Ishikawa (cell line): ENCODE results near the gene AATF.

Experiments
- CREB1 ChIP-seq: IDR thresholded peaks from 2 replicates; pipeline ENCODE4 v1.6.1; 2012; ENCODE audit warnings: low read depth
- EGR1 ChIP-seq: IDR thresholded peaks from 2 replicates; pipeline ENCODE4 v1.6.1; 2012
- EP300 ChIP-seq: IDR thresholded peaks from 2 replicates; pipeline ENCODE4 v1.6.1; 2012; ENCODE audit warnings: borderline replicate concordance
- FOXM1 ChIP-seq: IDR thresholded peaks from 2 replicates; pipeline ENCODE4 v1.6.1; 2012; ENCODE audit warnings: low read depth, borderline replicate concordance
- NFIC ChIP-seq: IDR thresholded peaks from 2 replicates; pipeline ENCODE4 v1.6.1; 2012
- TAF1 ChIP-seq: IDR thresholded peaks from 2 replicates; pipeline ENCODE4 v1.6.1; 2012; ENCODE audit warnings: low read depth, mild to moderate bottlenecking
- TCF12 ChIP-seq: IDR thresholded peaks from 2 replicates; pipeline ENCODE4 v1.6.1; 2012; ENCODE audit warnings: low read depth
- YY1 ChIP-seq: IDR thresholded peaks from 2 replicates; pipeline ENCODE4 v1.6.1; 2012; ENCODE audit warnings: low read depth
- TF ChIP-seq, protein P1 (sequence below): IDR thresholded peaks from 2 replicates; pipeline ENCODE4 v1.6.1; 2012
- TF ChIP-seq, protein P2 (sequence below): IDR thresholded peaks from 2 replicates; pipeline ENCODE4 v1.6.1; 2012
- TF ChIP-seq, protein P3 (sequence below): IDR thresholded peaks from 2 replicates; pipeline ENCODE4 v1.6.1; 2012; ENCODE audit warnings: low read depth, mild to moderate bottlenecking

DNA sequence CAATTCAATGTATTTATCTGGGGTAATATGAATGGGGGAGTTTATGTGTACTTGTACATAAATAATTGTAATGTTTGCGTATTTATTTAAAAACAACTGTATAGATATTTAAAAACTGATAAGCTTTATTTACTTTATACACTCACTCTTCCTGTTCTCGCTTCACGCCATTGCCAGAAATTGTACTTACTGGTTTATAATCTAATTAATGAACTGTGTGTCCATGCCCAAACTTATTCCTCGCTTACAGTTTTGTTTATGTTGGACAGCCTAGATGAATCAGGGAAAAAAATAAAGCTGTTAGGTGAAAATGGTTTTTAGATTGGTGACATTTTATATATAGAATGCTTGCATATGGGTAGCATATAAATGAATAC is 30.8 kb downstream of the AATF start:
- TF ChIP-seq, protein P1, sequence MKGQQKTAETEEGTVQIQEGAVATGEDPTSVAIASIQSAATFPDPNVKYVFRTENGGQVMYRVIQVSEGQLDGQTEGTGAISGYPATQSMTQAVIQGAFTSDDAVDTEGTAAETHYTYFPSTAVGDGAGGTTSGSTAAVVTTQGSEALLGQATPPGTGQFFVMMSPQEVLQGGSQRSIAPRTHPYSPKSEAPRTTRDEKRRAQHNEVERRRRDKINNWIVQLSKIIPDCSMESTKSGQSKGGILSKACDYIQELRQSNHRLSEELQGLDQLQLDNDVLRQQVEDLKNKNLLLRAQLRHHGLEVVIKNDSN, result no peak
- TF ChIP-seq, protein P2, sequence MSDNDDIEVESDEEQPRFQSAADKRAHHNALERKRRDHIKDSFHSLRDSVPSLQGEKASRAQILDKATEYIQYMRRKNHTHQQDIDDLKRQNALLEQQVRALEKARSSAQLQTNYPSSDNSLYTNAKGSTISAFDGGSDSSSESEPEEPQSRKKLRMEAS, result no peak
- TF ChIP-seq EP300, result no peak
- TF ChIP-seq NFIC, result no peak
- TF ChIP-seq TAF1, result no peak
- TF ChIP-seq YY1, result no peak
- TF ChIP-seq, protein P3, sequence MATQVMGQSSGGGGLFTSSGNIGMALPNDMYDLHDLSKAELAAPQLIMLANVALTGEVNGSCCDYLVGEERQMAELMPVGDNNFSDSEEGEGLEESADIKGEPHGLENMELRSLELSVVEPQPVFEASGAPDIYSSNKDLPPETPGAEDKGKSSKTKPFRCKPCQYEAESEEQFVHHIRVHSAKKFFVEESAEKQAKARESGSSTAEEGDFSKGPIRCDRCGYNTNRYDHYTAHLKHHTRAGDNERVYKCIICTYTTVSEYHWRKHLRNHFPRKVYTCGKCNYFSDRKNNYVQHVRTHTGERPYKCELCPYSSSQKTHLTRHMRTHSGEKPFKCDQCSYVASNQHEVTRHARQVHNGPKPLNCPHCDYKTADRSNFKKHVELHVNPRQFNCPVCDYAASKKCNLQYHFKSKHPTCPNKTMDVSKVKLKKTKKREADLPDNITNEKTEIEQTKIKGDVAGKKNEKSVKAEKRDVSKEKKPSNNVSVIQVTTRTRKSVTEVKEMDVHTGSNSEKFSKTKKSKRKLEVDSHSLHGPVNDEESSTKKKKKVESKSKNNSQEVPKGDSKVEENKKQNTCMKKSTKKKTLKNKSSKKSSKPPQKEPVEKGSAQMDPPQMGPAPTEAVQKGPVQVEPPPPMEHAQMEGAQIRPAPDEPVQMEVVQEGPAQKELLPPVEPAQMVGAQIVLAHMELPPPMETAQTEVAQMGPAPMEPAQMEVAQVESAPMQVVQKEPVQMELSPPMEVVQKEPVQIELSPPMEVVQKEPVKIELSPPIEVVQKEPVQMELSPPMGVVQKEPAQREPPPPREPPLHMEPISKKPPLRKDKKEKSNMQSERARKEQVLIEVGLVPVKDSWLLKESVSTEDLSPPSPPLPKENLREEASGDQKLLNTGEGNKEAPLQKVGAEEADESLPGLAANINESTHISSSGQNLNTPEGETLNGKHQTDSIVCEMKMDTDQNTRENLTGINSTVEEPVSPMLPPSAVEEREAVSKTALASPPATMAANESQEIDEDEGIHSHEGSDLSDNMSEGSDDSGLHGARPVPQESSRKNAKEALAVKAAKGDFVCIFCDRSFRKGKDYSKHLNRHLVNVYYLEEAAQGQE, result no peak
- TF ChIP-seq TCF12, result no peak
- no peak for TF ChIP-seq CREB1
- TF ChIP-seq FOXM1, result no peak
- no peak for TF ChIP-seq EGR1
